Esophagus muscularis mucosa (tissue), 4 donors: ENCODE measurements around the gene PRKN. TPM values are rescaled to one million over a fixed set of nuclear protein-coding genes. Genes with fewer than 3 reads are reported as not detected.

Experiments used
- DNase-seq: peaks from one replicate; pipeline ENCODE4 v3.0.0-alpha.2; 2017; ENCODE audit errors: extremely low spot score
- H3K27ac ChIP-seq, 4 donors: fragments of 200-600 bp; sonication (generic); replicated peaks in 1 of 4; 1 replicate in 3 of 4; 2 replicates in 1 of 4; pipeline ENCODE4 v1.5.1; 2016 to 2019; ENCODE audit warnings: mild to moderate bottlenecking in 1 of 4
- H3K27me3 ChIP-seq, 4 donors: fragments of 200-600 bp; sonication (generic); one replicate each; pipeline versions ENCODE4 v1.5.1 to v1.6.0; 2016 to 2019
- H3K36me3 ChIP-seq, 4 donors: fragments of 200-600 bp; sonication (generic); one replicate each; pipeline ENCODE4 v1.5.1; 2016 to 2019
- H3K4me1 ChIP-seq, 4 donors: fragments of 200-600 bp; sonication (generic); one replicate each; pipeline ENCODE4 v1.5.1; 2016 to 2019
- H3K4me3 ChIP-seq, 4 donors: fragments of 200-600 bp; sonication (generic); 1 replicate in 2 of 4; 2 replicates in 2 of 4; pipeline ENCODE4 v1.5.1; 2016 to 2019; ENCODE audit warnings: mild to moderate bottlenecking in 4 of 4, moderate library complexity in 1 of 4
- H3K9me3 ChIP-seq, 4 donors: fragments of 200-600 bp; sonication (generic); 1 replicate in 3 of 4; 2 replicates in 1 of 4; pipeline ENCODE4 v1.5.1; 2016 to 2019
- CTCF ChIP-seq, 3 experiments: fragments of 200-600 bp in 2 of 3; fragments of 450-650 bp in 1 of 3; sonication (generic) in 2 of 3; IDR thresholded peaks; one replicate each; pipeline ENCODE4 v1.5.1; 2017 to 2019; ENCODE audit warnings: antibody characterized with exemption in 3 of 3, mild to moderate bottlenecking in 2 of 3, moderate library complexity in 1 of 3
- EP300 ChIP-seq: sonication (generic); formaldehyde crosslinking; IDR thresholded peaks from one replicate; pipeline ENCODE4 v1.6.1; 2017; ENCODE audit warnings: antibody characterized with exemption
- POLR2A ChIP-seq: fragments of 450-650 bp; IDR thresholded peaks from one replicate; pipeline ENCODE4 v1.6.1; 2017; ENCODE audit warnings: antibody characterized with exemption, moderate library complexity, mild to moderate bottlenecking, low read depth
- POLR2AphosphoS5 ChIP-seq, 2 donors: sonication (generic); formaldehyde crosslinking; IDR thresholded peaks; one replicate each; pipeline ENCODE4 v1.6.1; 2017; ENCODE audit warnings: antibody characterized with exemption in 2 of 2
- WGBS: methylation state at CpG from one replicate; pipeline ENCODE4 v1.1.5; 2018; 5-methylcytosine and 5-hydroxymethylcytosine counted together
- intact Hi-C: fragments of 100-400 bp; cut with DNase I; formaldehyde crosslinking; loops from one replicate; pipeline ENCODE4 v1.15.1; 2023
- total RNA-seq, 4 donors: library from RNA; depleted of rRNA; stranded (reverse); fragments of >200 nt; gene quantifications; one replicate each; pipeline versions ENCODE4 v1.1.0 to v1.2.1, GENCODE V29; 2016

PRKN gene
- total RNA-seq, 4 donors from 2014 or later: 9.6 to 14.5 (median 10.8) TPM

GRCh38 chr6:161459008-161459615, 1268.5 kb downstream of the PRKN start:
- WGBS: 56% methylated on average over 1 of the region's 1 CpG
- intact Hi-C loops: no loop called here
- TF ChIP-seq CTCF (IDR thresholded peaks at IDR 0.05) (no peak), POLR2A (no peak), POLR2AphosphoS5 (IDR thresholded peaks at IDR 0.05) (no peak), EP300 (no peak)
- H3K27ac ChIP-seq: no peak overlapping the region
- H3K4me3 ChIP-seq: no peak overlapping the region
- H3K36me3 ChIP-seq: no peaks in the 10 kb centered on the region
- no peaks in the 10 kb centered on the region for H3K9me3 ChIP-seq
- no peaks in the 10 kb centered on the region for H3K4me1 ChIP-seq
- H3K27me3 ChIP-seq: no peaks in the 10 kb centered on the region
- DNase-seq: no peak

- intact Hi-C loops: no loop called here
- Histone ChIP-seq H3K4me3 (no peak overlapping the region), H3K27ac (no peak overlapping the region), H3K4me1 (no peaks in the 10 kb centered on the region), H3K9me3 (no peaks in the 10 kb centered on the region), H3K36me3 (no peaks in the 10 kb centered on the region), H3K27me3 (no peaks in the 10 kb centered on the region)
- DNase-seq: no peak
- WGBS: 80% methylated on average over 12 of the region's 12 CpGs
- TF ChIP-seq EP300 (no peak), POLR2AphosphoS5 (IDR thresholded peaks at IDR 0.05) (no peak), CTCF (IDR thresholded peaks at IDR 0.05) (no peak), POLR2A (no peak)
These were observed 1269.2 kb downstream of the PRKN start for GRCh38 chr6:161458201-161458951.

GRCh38 chr6:161455848-161456247, 1271.7 kb downstream of the PRKN start:
- intact Hi-C loops: no loop called here
- no peaks in the 10 kb centered on the region for H3K27me3 ChIP-seq
- H3K9me3 ChIP-seq: no peaks in the 10 kb centered on the region
- no peak overlapping the region for H3K4me3 ChIP-seq
- TF ChIP-seq EP300: no peak
- no peak for TF ChIP-seq CTCF (IDR thresholded peaks at IDR 0.05)
- TF ChIP-seq POLR2AphosphoS5 (IDR thresholded peaks at IDR 0.05): no peak
- TF ChIP-seq POLR2A: no peak
- no peaks in the 10 kb centered on the region for H3K36me3 ChIP-seq
- DNase-seq: no peak
- 89% methylated on average over 5 of the region's 5 CpGs for WGBS
- H3K27ac ChIP-seq: no peak overlapping the region
- no peaks in the 10 kb centered on the region for H3K4me1 ChIP-seq

GRCh38 chr6:161453558-161453957, 1274.0 kb downstream of the PRKN start:
- no peaks in the 10 kb centered on the region for H3K27me3 ChIP-seq
- 86% methylated on average over 4 of the region's 4 CpGs for WGBS
- H3K36me3 ChIP-seq: no peaks in the 10 kb centered on the region
- H3K9me3 ChIP-seq: no peaks in the 10 kb centered on the region
- intact Hi-C loops: no loop called here
- no peak for TF ChIP-seq POLR2A
- no peak for TF ChIP-seq EP300
- TF ChIP-seq POLR2AphosphoS5 (IDR thresholded peaks at IDR 0.05): no peak
- no peak for TF ChIP-seq CTCF (IDR thresholded peaks at IDR 0.05)
- H3K27ac ChIP-seq: no peak overlapping the region
- no peak for DNase-seq
- H3K4me3 ChIP-seq: no peak overlapping the region
- H3K4me1 ChIP-seq: no peaks in the 10 kb centered on the region
